Progenitor cell of endocrine pancreas (in vitro differentiated cells): Measurements from ENCODE around the gene KDM4B. TPM values are rescaled to one million over a fixed set of nuclear protein-coding genes. Genes with fewer than 3 reads are reported as not detected.

ENCODE experiments used
- DNase-seq: peaks from one replicate; pipeline ENCODE4 v3.0.0; 2021; ENCODE audit warnings: low spot score; ENCODE audit not compliant: unreplicated experiment
- H3K27ac Mint-ChIP-seq: 2 replicates; pipeline ENCODE4 v1.8.0; 2021; ENCODE audit warnings: mild to moderate bottlenecking, moderate library complexity, mixed read lengths
- H3K27me3 Mint-ChIP-seq: 2 replicates; pipeline ENCODE4 v1.8.0; 2021; ENCODE audit warnings: mixed read lengths
- H3K36me3 Mint-ChIP-seq: 2 replicates; pipeline ENCODE4 v1.8.0; 2022; ENCODE audit warnings: mixed read lengths; ENCODE audit not compliant: insufficient read depth
- H3K4me1 Mint-ChIP-seq: 2 replicates; pipeline ENCODE4 v1.8.0; 2021; ENCODE audit warnings: low read depth, mixed read lengths
- H3K4me3 Mint-ChIP-seq: 2 replicates; pipeline ENCODE4 v1.8.0; 2021; ENCODE audit warnings: low read depth, mild to moderate bottlenecking, moderate library complexity, mixed read lengths
- H3K9me3 Mint-ChIP-seq: 2 replicates; pipeline ENCODE4 v1.8.0; 2021; ENCODE audit warnings: low read depth, mixed read lengths
- CTCF ChIP-seq: fragments of 200-600 bp; sonication (generic); IDR thresholded peaks from one replicate; pipeline ENCODE4 v1.5.0; 2021; ENCODE audit warnings: antibody characterized with exemption, mild to moderate bottlenecking; ENCODE audit not compliant: unreplicated experiment
- total RNA-seq: library from RNA; stranded (reverse); gene quantifications from 2 replicates; pipeline ENCODE4 v1.2.1, GENCODE V29; 2021

KDM4B gene
- total RNA-seq, 1 donor from 2014 or later, result 59.6 TPM

GRCh38 chr19:5080030-5080654 lies 111.2 kb downstream of the KDM4B start:
- TF ChIP-seq CTCF, result no peak
- H3K36me3 Mint-ChIP-seq, result peaks cover 12% of the 10 kb centered on the region
- H3K27ac Mint-ChIP-seq, result peak overlapping the region; percentile 91
- DNase-seq, result no peak
- H3K27me3 Mint-ChIP-seq, result no peaks in the 10 kb centered on the region
- no peak overlapping the region for H3K4me3 Mint-ChIP-seq
- no peaks in the 10 kb centered on the region for H3K9me3 Mint-ChIP-seq
- H3K4me1 Mint-ChIP-seq, result peaks cover 13% of the 10 kb centered on the region

- Mint-ChIP-seq H3K36me3 (peaks cover 12% of the 10 kb centered on the region), H3K4me1 (peaks cover 13% of the 10 kb centered on the region), H3K9me3 (no peaks in the 10 kb centered on the region), H3K27me3 (no peaks in the 10 kb centered on the region), H3K27ac (peak overlapping the region; percentile 91), H3K4me3 (no peak overlapping the region)
- TF ChIP-seq CTCF, result no peak
- DNase-seq, result no peak
Measured at GRCh38 chr19:5080809-5081208, 111.9 kb downstream of the KDM4B start.

GRCh38 chr19:5081443-5082161 lies 112.7 kb downstream of the KDM4B start:
- peaks cover 13% of the 10 kb centered on the region for H3K4me1 Mint-ChIP-seq
- no peaks in the 10 kb centered on the region for H3K9me3 Mint-ChIP-seq
- peaks cover 12% of the 10 kb centered on the region for H3K36me3 Mint-ChIP-seq
- no peak overlapping the region for H3K4me3 Mint-ChIP-seq
- no peaks in the 10 kb centered on the region for H3K27me3 Mint-ChIP-seq
- no peak for TF ChIP-seq CTCF
- H3K27ac Mint-ChIP-seq, result no peak overlapping the region
- DNase-seq, result no peak

- H3K27me3 Mint-ChIP-seq, result no peaks in the 10 kb centered on the region
- H3K4me3 Mint-ChIP-seq, result no peak overlapping the region
- no peak overlapping the region for H3K27ac Mint-ChIP-seq
- no peaks in the 10 kb centered on the region for H3K9me3 Mint-ChIP-seq
- no peak for TF ChIP-seq CTCF
- DNase-seq, result no peak
- peaks cover 11% of the 10 kb centered on the region for H3K4me1 Mint-ChIP-seq
- H3K36me3 Mint-ChIP-seq, result peaks cover 9% of the 10 kb centered on the region
Measured at GRCh38 chr19:5083547-5083965, 114.6 kb downstream of the KDM4B start.

- TF ChIP-seq CTCF, result no peak
- Mint-ChIP-seq H3K27me3 (no peaks in the 10 kb centered on the region), H3K4me3 (no peak overlapping the region), H3K9me3 (no peaks in the 10 kb centered on the region), H3K36me3 (peaks cover 9% of the 10 kb centered on the region), H3K27ac (no peak overlapping the region), H3K4me1 (peaks cover 2% of the 10 kb centered on the region)
- DNase-seq, result no peak
Measured at GRCh38 chr19:5085566-5085965, 116.7 kb downstream of the KDM4B start.
